Activated naive CD4-positive, alpha-beta T cell treated with anti-CD3 and anti-CD28 coated beads, Interleukin-2, amount 50 U/mL, for 72 hours (primary cell): ENCODE data around the gene PLLP. TPM values are rescaled to one million over a fixed set of nuclear protein-coding genes. Genes with fewer than 3 reads are reported as not detected.

Experiments used
- ATAC-seq, 2 donors: fragments of 150-1000 bp; cut with Tn5 transposase; 2 replicates each; pipeline ENCODE4 v1.10.0; 2021; ENCODE audit warnings: mild to moderate bottlenecking in 2 of 2, moderate library complexity in 2 of 2
- DNase-seq, 2 donors: peaks; one replicate each; pipeline ENCODE4 v3.0.0; 2021 to 2022; ENCODE audit warnings: low spot score in 2 of 2
- H3K27ac Mint-ChIP-seq, 2 donors: one replicate each; pipeline ENCODE4 v1.8.0; 2022; ENCODE audit warnings: mild to moderate bottlenecking in 2 of 2, mixed read lengths in 2 of 2
- H3K36me3 Mint-ChIP-seq, 2 donors: one replicate each; pipeline ENCODE4 v1.8.0; 2022; ENCODE audit warnings: mixed read lengths in 2 of 2
- H3K9me3 Mint-ChIP-seq, 2 donors: one replicate each; pipeline ENCODE4 v1.8.0; 2022; ENCODE audit warnings: mixed read lengths in 2 of 2
- total RNA-seq, 2 donors: library from RNA; stranded (reverse); gene quantifications; one replicate each; pipeline ENCODE4 v1.2.3, GENCODE V29; 2022

PLLP gene
- total RNA-seq, 2 donors from 2014 or later: 0.35 to 0.43 TPM

GRCh38 chr16:57305159-57305811 is 20.8 kb upstream of the PLLP start:
- DNase-seq (no peak), ATAC-seq (no peak)
- Mint-ChIP-seq H3K9me3 (no peaks in the 10 kb centered on the region), H3K36me3 (no peaks in the 10 kb centered on the region), H3K27ac (no peak overlapping the region)

GRCh38 chr16:57304169-57305061 is 19.9 kb upstream of the PLLP start:
- no peaks in the 10 kb centered on the region for H3K9me3 Mint-ChIP-seq
- DNase-seq (peak in 1 of 2 donors; percentile 21), ATAC-seq (no peak)
- H3K36me3 Mint-ChIP-seq: no peaks in the 10 kb centered on the region
- H3K27ac Mint-ChIP-seq: no peak overlapping the region

- Mint-ChIP-seq H3K36me3 (no peaks in the 10 kb centered on the region), H3K9me3 (no peaks in the 10 kb centered on the region), H3K27ac (no peak overlapping the region)
- DNase-seq (no peak), ATAC-seq (no peak)
These were observed 19.4 kb upstream of the PLLP start for GRCh38 chr16:57303910-57304168.

- H3K9me3 Mint-ChIP-seq: no peaks in the 10 kb centered on the region
- no peak for DNase-seq
- no peaks in the 10 kb centered on the region for H3K36me3 Mint-ChIP-seq
- no peak overlapping the region for H3K27ac Mint-ChIP-seq
- ATAC-seq: no peak
These were observed 18.8 kb upstream of the PLLP start for GRCh38 chr16:57303021-57303909.

GRCh38 chr16:57301126-57301817 is 16.8 kb upstream of the PLLP start:
- H3K36me3 Mint-ChIP-seq: no peaks in the 10 kb centered on the region
- no peak for DNase-seq
- no peak overlapping the region for H3K27ac Mint-ChIP-seq
- ATAC-seq: no peak
- no peaks in the 10 kb centered on the region for H3K9me3 Mint-ChIP-seq

GRCh38 chr16:57300387-57301125 is 16.1 kb upstream of the PLLP start:
- Mint-ChIP-seq H3K27ac (no peak overlapping the region), H3K9me3 (no peaks in the 10 kb centered on the region), H3K36me3 (no peaks in the 10 kb centered on the region)
- ATAC-seq (peak; percentile 88 to 90), DNase-seq (peak; percentile 99 to 100)

- peak; percentile 84 to 90 for DNase-seq
- Mint-ChIP-seq H3K9me3 (no peaks in the 10 kb centered on the region), H3K36me3 (no peaks in the 10 kb centered on the region), H3K27ac (no peak overlapping the region)
- peak; percentile 72 to 74 for ATAC-seq
These were observed 15.4 kb upstream of the PLLP start for GRCh38 chr16:57299719-57300386.

- Mint-ChIP-seq H3K36me3 (no peaks in the 10 kb centered on the region), H3K9me3 (no peaks in the 10 kb centered on the region), H3K27ac (no peak overlapping the region)
- DNase-seq (no peak), ATAC-seq (no peak)
These were observed 14.7 kb upstream of the PLLP start for GRCh38 chr16:57299009-57299718.

- Mint-ChIP-seq H3K36me3 (no peaks in the 10 kb centered on the region), H3K27ac (no peak overlapping the region), H3K9me3 (no peaks in the 10 kb centered on the region)
- DNase-seq (no peak), ATAC-seq (no peak)
These were observed 13.4 kb upstream of the PLLP start for GRCh38 chr16:57297856-57298255.

GRCh38 chr16:57289391-57290257 is 5.2 kb upstream of the PLLP start:
- Mint-ChIP-seq H3K27ac (no peak overlapping the region), H3K36me3 (no peaks in the 10 kb centered on the region), H3K9me3 (no peaks in the 10 kb centered on the region)
- ATAC-seq: peak; percentile 22 to 68
- no peak for DNase-seq

GRCh38 chr16:57285379-57285778 is 907 bp upstream of the PLLP start:
- no peaks in the 10 kb centered on the region for H3K36me3 Mint-ChIP-seq

GRCh38 chr16:57284952-57285363 is 486 bp upstream of the PLLP start:
- DNase-seq: no peak
- no peak overlapping the region for H3K27ac Mint-ChIP-seq
- ATAC-seq: no peak
- H3K9me3 Mint-ChIP-seq: no peaks in the 10 kb centered on the region
- H3K36me3 Mint-ChIP-seq: no peaks in the 10 kb centered on the region

More at GRCh38 chr16:57285379-57285778, 907 bp upstream of the PLLP start:
- Mint-ChIP-seq H3K9me3 (no peaks in the 10 kb centered on the region), H3K27ac (no peak overlapping the region)
- ATAC-seq (no peak), DNase-seq (no peak)

- Mint-ChIP-seq H3K36me3 (no peaks in the 10 kb centered on the region), H3K9me3 (no peaks in the 10 kb centered on the region), H3K27ac (no peak overlapping the region)
- ATAC-seq (no peak), DNase-seq (no peak)
These were observed 588 bp downstream of the PLLP start for GRCh38 chr16:57283959-57284208.

GRCh38 chr16:57283214-57283958 is 1.1 kb downstream of the PLLP start:
- Mint-ChIP-seq H3K36me3 (no peaks in the 10 kb centered on the region), H3K27ac (no peak overlapping the region), H3K9me3 (no peaks in the 10 kb centered on the region)
- DNase-seq (no peak), ATAC-seq (no peak)
